GM13976 (cell line): ENCODE results near the gene SLC38A6.

Experiments used
- DNase-seq: peaks from one replicate; pipeline ENCODE4 v3.0.0; 2012; ENCODE audit warnings: low spot score
- CTCF ChIP-seq: IDR thresholded peaks from 2 replicates; pipeline ENCODE4 v1.5.1; 2012; ENCODE audit warnings: borderline replicate concordance, mild to moderate bottlenecking; ENCODE audit not compliant: insufficient read depth; ENCODE audit errors: extremely low read depth, missing control alignments, control extremely low read depth
- in situ Hi-C: fragments of 300-500 bp; cut with MboI; formaldehyde crosslinking; loops from one replicate; pipeline ENCODE4 v1.12.0; 2022; ENCODE audit warnings: low sequenced_read_pairs, mixed read lengths, inconsistent platforms; ENCODE audit not compliant: unreplicated experiment

SLC38A6 gene

GRCh38 chr14:60946773-60947172, 34.3 kb upstream of the SLC38A6 start:
- in situ Hi-C loops = no loop called here
- no peak for TF ChIP-seq CTCF
- no peak for DNase-seq

GRCh38 chr14:60951776-60952435, 29.1 kb upstream of the SLC38A6 start:
- TF ChIP-seq CTCF = no peak
- in situ Hi-C loops = no loop called here

GRCh38 chr14:60956202-60956601, 24.8 kb upstream of the SLC38A6 start:
- no peak for TF ChIP-seq CTCF
- in situ Hi-C loops = no loop called here
- no peak for DNase-seq

More at GRCh38 chr14:60951776-60952435, 29.1 kb upstream of the SLC38A6 start:
- no peak for DNase-seq

GRCh38 chr14:60956632-60957031, 24.4 kb upstream of the SLC38A6 start:
- in situ Hi-C loops = no loop called here
- no peak for DNase-seq
- TF ChIP-seq CTCF = no peak

- TF ChIP-seq CTCF = no peak
- no peak for DNase-seq
- in situ Hi-C loops = no loop called here
Measured at GRCh38 chr14:60958146-60958545, 22.9 kb upstream of the SLC38A6 start.

GRCh38 chr14:60963761-60964160, 17.3 kb upstream of the SLC38A6 start:
- in situ Hi-C loops = no loop called here
- TF ChIP-seq CTCF = no peak
- no peak for DNase-seq

GRCh38 chr14:60964904-60965303, 16.1 kb upstream of the SLC38A6 start:
- TF ChIP-seq CTCF = no peak
- no peak for DNase-seq
- in situ Hi-C loops = no loop called here
